ENCODE data around the gene PTPRK. TPM values are rescaled to one million over a fixed set of nuclear protein-coding genes. Genes with fewer than 3 reads are reported as not detected.

Gene PTPRK
- total RNA-seq, 1 experiment from 2014 or later: 34.2 TPM

GRCh38 chr6:128409003-128409402 lies 111.4 kb downstream of the PTPRK start:
- BruUV-seq (replicated peaks): no TSS peak
- DNase-seq (ENCODE audit: low read depth, low spot score) (no peak), ATAC-seq (no peak)
- H3K4me3 ChIP-seq (replicated peaks in 1 of 2; ENCODE audit: low read depth in 1 of 2, low read length in 2 of 2): no peak overlapping the region
- no peak overlapping the region for H2AFZ ChIP-seq (ENCODE audit: low read depth, low read length, poor library complexity, severe bottlenecking)
- no peaks in the 10 kb centered on the region for H4K20me1 ChIP-seq (ENCODE audit: insufficient read depth)
- ChIA-PET POLR2A (no interaction called here), RAD21 (ENCODE audit: low non-redundant PET in 1 of 2, low total read pairs in 2 of 2, uncharacterized antibody in 2 of 2, unreplicated experiment in 2 of 2) (no interaction called here), CTCF (no interaction called here)
- H3K4me1 ChIP-seq (ENCODE audit: control insufficient read depth in 1 of 2, insufficient read depth in 2 of 2, low read length in 2 of 2): no peaks in the 10 kb centered on the region
- H3K9me2 ChIP-seq (ENCODE audit: insufficient read depth): no peaks in the 10 kb centered on the region
- H3K36me3 ChIP-seq (ENCODE audit: control insufficient read depth in 1 of 2, insufficient read depth in 2 of 2, low read length in 2 of 2): no peaks in the 10 kb centered on the region
- no peaks in the 10 kb centered on the region for H3K79me2 ChIP-seq (ENCODE audit: insufficient read depth, low read length)
- TF ChIP-seq YY1 (IDR thresholded peaks at IDR 0.05; ENCODE audit: extremely low read depth, insufficient replicate concordance, low read depth, low read length): no peak
- no peak for TF ChIP-seq SIN3A (IDR thresholded peaks at IDR 0.05; ENCODE audit: low read depth)
- TF ChIP-seq JUND (IDR thresholded peaks at IDR 0.05): no peak
- TF ChIP-seq ZBTB33 (IDR thresholded peaks at IDR 0.05; ENCODE audit: extremely low read depth, insufficient replicate concordance, low read length): no peak
- TF ChIP-seq SP1 (IDR thresholded peaks at IDR 0.05; ENCODE audit: low read depth): no peak
- no peak for TF ChIP-seq ELF1 (IDR thresholded peaks at IDR 0.05; ENCODE audit: borderline replicate concordance, low read depth)
- no peak for TF ChIP-seq EGR1 (IDR thresholded peaks at IDR 0.05; ENCODE audit: low read depth)
- no peak for TF ChIP-seq RAD21 (IDR thresholded peaks at IDR 0.05; ENCODE audit: low read depth)
- TF ChIP-seq POLR2A (IDR thresholded peaks at IDR 0.05; ENCODE audit: borderline replicate concordance, extremely low read depth, insufficient read depth, insufficient read length): no peak
- no peak for TF ChIP-seq EZH2phosphoT487 (IDR thresholded peaks at IDR 0.05; ENCODE audit: borderline replicate concordance)
- TF ChIP-seq SRF (IDR thresholded peaks at IDR 0.05; ENCODE audit: low read depth): no peak
- no peak for TF ChIP-seq TCF7L2 (IDR thresholded peaks at IDR 0.05; ENCODE audit: borderline replicate concordance, extremely low read depth, insufficient read depth, insufficient read length)
- no peak for TF ChIP-seq CTCF (IDR thresholded peaks at IDR 0.05 in 2 of 3, conservative IDR thresholded peaks at IDR 0.05 in 1 of 3; ENCODE audit: borderline replicate concordance in 1 of 3, insufficient read depth in 1 of 3, low read depth in 2 of 3, low read length in 2 of 3)
- TF ChIP-seq ZNF274 (IDR thresholded peaks at IDR 0.05; ENCODE audit: low read depth, low read length): no peak
- TF ChIP-seq, protein P1, sequence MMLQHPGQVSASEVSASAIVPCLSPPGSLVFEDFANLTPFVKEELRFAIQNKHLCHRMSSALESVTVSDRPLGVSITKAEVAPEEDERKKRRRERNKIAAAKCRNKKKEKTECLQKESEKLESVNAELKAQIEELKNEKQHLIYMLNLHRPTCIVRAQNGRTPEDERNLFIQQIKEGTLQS (IDR thresholded peaks at IDR 0.05): no peak
- TF ChIP-seq ZFX (IDR thresholded peaks at IDR 0.05): no peak
- TF ChIP-seq FOSL1 (IDR thresholded peaks at IDR 0.05; ENCODE audit: low read depth): no peak
- TF ChIP-seq CEBPB (IDR thresholded peaks at IDR 0.05; ENCODE audit: low read depth): no peak
- TF ChIP-seq, protein P2, sequence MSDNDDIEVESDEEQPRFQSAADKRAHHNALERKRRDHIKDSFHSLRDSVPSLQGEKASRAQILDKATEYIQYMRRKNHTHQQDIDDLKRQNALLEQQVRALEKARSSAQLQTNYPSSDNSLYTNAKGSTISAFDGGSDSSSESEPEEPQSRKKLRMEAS (IDR thresholded peaks at IDR 0.05): no peak
- H3K4me2 ChIP-seq (ENCODE audit: low read length): no peak overlapping the region
- intact Hi-C loops (cut with micrococcal nuclease): no loop called here
- no peak overlapping the region for H3K9ac ChIP-seq (ENCODE audit: low read length)
- H3K9me3 ChIP-seq (ENCODE audit: control insufficient read depth in 1 of 2, insufficient read depth in 1 of 2, low read depth in 1 of 2, low read length in 2 of 2): no peaks in the 10 kb centered on the region
- no peaks in the 10 kb centered on the region for H3K27me3 ChIP-seq (ENCODE audit: insufficient read depth, low read length)
- no peak overlapping the region for H3K27ac ChIP-seq (ENCODE audit: low read depth, low read length)
